H1 (cell line): Measurements from ENCODE around the gene CNTN5. TPM values are rescaled to one million over a fixed set of nuclear protein-coding genes. Genes with fewer than 3 reads are reported as not detected.

ENCODE experiments used
- CBX5 ChIP-seq: fragments of 300-800, 300-1000 bp; sonication (generic); IDR thresholded peaks from 2 replicates; pipeline ENCODE4 v1.7.1; 2016; ENCODE audit warnings: antibody characterized with exemption, low read length, low read depth
- CHD1 ChIP-seq: IDR thresholded peaks from 2 replicates; pipeline ENCODE4 v1.6.1; 2012; ENCODE audit warnings: low read depth, low read length, improper control_type of control experiment
- MAFK ChIP-seq: IDR thresholded peaks from 2 replicates; pipeline ENCODE4 v1.6.1; 2012; ENCODE audit warnings: low read depth, mild to moderate bottlenecking, improper control_type of control experiment, low read length
- RAD21 ChIP-seq, 2 experiments: IDR thresholded peaks in 1 of 2; conservative IDR thresholded peaks in 1 of 2; 2 replicates each; pipeline ENCODE4 v1.6.1; 2011; ENCODE audit warnings: low read depth in 2 of 2, low read length in 2 of 2, improper control_type of control experiment in 1 of 2, inconsistent platforms in 1 of 2, mild to moderate bottlenecking in 1 of 2, moderate library complexity in 1 of 2
- RBBP5 ChIP-seq: IDR thresholded peaks from 2 replicates; pipeline ENCODE4 v1.7.1; 2012; ENCODE audit warnings: low read depth, mild to moderate bottlenecking, inconsistent platforms, low read length, moderate library complexity, borderline replicate concordance
- TAF1 ChIP-seq: IDR thresholded peaks from 2 replicates; pipeline ENCODE4 v1.6.1; 2011; ENCODE audit warnings: mild to moderate bottlenecking, low read depth, low read length
- polyA plus RNA-seq, 7 experiments: library from polyadenylated mRNA; depleted of rRNA in 3 of 7; stranded (reverse) in 5 of 7; unstranded in 2 of 7; fragments of >200 nt in 5 of 7; fragments of 200-250 nt in 2 of 7; gene quantifications; 1 replicate in 5 of 7; 2 replicates in 1 of 7; 4 replicates in 1 of 7; pipeline versions ENCODE4 v1.2.1 to v1.2.3, GENCODE V29; 2011 to 2013; ENCODE audit warnings: missing spikeins in 2 of 7, mixed read lengths in 2 of 7
- total RNA-seq: library from RNA; stranded (reverse); fragmentation: NEBNext Ultra II Directional; extraction: Animal tissue kit (Norgen Biotek cat#: 25700); gene quantifications from 2 replicates; pipeline ENCODE4 v1.2.1, GENCODE V29; 2021
- TF ChIP-seq, protein P1 (sequence below): fragments of 300-600 bp; sonication (generic); IDR thresholded peaks from 2 replicates; pipeline ENCODE4 v1.7.1; 2012; ENCODE audit warnings: low read length, moderate library complexity, mild to moderate bottlenecking, inconsistent platforms; ENCODE audit not compliant: insufficient replicate concordance

The CNTN5 gene
- total and polyA plus RNA-seq, 2 of the 8 experiments (the other 6 are each of a cell fraction or from before 2014, with no cell fraction given) = not detected

DNA sequence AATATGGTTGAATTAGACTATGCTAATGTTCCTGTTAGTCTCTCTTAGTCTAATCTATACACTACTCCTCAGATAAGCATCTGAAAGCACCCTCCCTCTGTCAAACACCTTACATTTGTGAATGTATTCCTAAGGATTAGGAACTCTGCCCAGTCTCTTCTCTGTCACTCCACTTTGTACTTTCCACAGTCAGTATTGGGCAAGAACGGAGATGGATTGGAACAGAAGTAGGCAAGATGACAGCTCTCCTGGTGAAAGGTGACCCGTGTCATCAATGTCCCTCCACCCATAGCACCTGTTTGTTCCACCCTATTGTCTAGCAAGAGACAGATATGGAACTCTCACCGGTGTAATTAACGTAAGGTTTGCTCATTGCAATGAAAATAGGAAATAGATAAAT lies 613.8 kb downstream of the CNTN5 start (continued):
- TF ChIP-seq, protein P1, sequence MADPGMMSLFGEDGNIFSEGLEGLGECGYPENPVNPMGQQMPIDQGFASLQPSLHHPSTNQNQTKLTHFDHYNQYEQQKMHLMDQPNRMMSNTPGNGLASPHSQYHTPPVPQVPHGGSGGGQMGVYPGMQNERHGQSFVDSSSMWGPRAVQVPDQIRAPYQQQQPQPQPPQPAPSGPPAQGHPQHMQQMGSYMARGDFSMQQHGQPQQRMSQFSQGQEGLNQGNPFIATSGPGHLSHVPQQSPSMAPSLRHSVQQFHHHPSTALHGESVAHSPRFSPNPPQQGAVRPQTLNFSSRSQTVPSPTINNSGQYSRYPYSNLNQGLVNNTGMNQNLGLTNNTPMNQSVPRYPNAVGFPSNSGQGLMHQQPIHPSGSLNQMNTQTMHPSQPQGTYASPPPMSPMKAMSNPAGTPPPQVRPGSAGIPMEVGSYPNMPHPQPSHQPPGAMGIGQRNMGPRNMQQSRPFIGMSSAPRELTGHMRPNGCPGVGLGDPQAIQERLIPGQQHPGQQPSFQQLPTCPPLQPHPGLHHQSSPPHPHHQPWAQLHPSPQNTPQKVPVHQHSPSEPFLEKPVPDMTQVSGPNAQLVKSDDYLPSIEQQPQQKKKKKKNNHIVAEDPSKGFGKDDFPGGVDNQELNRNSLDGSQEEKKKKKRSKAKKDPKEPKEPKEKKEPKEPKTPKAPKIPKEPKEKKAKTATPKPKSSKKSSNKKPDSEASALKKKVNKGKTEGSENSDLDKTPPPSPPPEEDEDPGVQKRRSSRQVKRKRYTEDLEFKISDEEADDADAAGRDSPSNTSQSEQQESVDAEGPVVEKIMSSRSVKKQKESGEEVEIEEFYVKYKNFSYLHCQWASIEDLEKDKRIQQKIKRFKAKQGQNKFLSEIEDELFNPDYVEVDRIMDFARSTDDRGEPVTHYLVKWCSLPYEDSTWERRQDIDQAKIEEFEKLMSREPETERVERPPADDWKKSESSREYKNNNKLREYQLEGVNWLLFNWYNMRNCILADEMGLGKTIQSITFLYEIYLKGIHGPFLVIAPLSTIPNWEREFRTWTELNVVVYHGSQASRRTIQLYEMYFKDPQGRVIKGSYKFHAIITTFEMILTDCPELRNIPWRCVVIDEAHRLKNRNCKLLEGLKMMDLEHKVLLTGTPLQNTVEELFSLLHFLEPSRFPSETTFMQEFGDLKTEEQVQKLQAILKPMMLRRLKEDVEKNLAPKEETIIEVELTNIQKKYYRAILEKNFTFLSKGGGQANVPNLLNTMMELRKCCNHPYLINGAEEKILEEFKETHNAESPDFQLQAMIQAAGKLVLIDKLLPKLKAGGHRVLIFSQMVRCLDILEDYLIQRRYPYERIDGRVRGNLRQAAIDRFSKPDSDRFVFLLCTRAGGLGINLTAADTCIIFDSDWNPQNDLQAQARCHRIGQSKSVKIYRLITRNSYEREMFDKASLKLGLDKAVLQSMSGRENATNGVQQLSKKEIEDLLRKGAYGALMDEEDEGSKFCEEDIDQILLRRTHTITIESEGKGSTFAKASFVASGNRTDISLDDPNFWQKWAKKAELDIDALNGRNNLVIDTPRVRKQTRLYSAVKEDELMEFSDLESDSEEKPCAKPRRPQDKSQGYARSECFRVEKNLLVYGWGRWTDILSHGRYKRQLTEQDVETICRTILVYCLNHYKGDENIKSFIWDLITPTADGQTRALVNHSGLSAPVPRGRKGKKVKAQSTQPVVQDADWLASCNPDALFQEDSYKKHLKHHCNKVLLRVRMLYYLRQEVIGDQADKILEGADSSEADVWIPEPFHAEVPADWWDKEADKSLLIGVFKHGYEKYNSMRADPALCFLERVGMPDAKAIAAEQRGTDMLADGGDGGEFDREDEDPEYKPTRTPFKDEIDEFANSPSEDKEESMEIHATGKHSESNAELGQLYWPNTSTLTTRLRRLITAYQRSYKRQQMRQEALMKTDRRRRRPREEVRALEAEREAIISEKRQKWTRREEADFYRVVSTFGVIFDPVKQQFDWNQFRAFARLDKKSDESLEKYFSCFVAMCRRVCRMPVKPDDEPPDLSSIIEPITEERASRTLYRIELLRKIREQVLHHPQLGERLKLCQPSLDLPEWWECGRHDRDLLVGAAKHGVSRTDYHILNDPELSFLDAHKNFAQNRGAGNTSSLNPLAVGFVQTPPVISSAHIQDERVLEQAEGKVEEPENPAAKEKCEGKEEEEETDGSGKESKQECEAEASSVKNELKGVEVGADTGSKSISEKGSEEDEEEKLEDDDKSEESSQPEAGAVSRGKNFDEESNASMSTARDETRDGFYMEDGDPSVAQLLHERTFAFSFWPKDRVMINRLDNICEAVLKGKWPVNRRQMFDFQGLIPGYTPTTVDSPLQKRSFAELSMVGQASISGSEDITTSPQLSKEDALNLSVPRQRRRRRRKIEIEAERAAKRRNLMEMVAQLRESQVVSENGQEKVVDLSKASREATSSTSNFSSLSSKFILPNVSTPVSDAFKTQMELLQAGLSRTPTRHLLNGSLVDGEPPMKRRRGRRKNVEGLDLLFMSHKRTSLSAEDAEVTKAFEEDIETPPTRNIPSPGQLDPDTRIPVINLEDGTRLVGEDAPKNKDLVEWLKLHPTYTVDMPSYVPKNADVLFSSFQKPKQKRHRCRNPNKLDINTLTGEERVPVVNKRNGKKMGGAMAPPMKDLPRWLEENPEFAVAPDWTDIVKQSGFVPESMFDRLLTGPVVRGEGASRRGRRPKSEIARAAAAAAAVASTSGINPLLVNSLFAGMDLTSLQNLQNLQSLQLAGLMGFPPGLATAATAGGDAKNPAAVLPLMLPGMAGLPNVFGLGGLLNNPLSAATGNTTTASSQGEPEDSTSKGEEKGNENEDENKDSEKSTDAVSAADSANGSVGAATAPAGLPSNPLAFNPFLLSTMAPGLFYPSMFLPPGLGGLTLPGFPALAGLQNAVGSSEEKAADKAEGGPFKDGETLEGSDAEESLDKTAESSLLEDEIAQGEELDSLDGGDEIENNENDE = no peak
- TF ChIP-seq RAD21 (IDR thresholded peaks at IDR 0.05 in 1 of 2, conservative IDR thresholded peaks at IDR 0.05 in 1 of 2; ENCODE audit: low read depth in 2 of 2, low read length in 2 of 2) = no peak
- no peak for TF ChIP-seq MAFK
- TF ChIP-seq CHD1 = no peak
- TF ChIP-seq CBX5 = no peak
- TF ChIP-seq TAF1 = no peak
- TF ChIP-seq RBBP5 = no peak
